Stimulated activated CD8-positive, alpha-beta memory T cell treated with anti-CD3 and anti-CD28 coated beads, Interleukin-15, amount 100 ng/mL, for 24 hours (primary cell): ENCODE data around the gene WDR70.
"Not testable (repeated sequence)": the region's sequence is repeated elsewhere in the genome, so short reads cannot be mapped to it uniquely, and the experiment has no call there.

ENCODE experiments used
- DNase-seq: peaks from one replicate; pipeline ENCODE4 v3.0.0-alpha.2; 2020; ENCODE audit warnings: low read depth

WDR70 gene

GRCh38 chr5:37688925-37689324 lies 309.8 kb downstream of the WDR70 start:
- DNase-seq: not testable (repeated sequence)

GRCh38 chr5:37694333-37694732 lies 315.2 kb downstream of the WDR70 start:
- DNase-seq: not testable (repeated sequence)

- no peak for DNase-seq
Measured at GRCh38 chr5:37694867-37695266, 315.7 kb downstream of the WDR70 start.

GRCh38 chr5:37695647-37696046 lies 316.5 kb downstream of the WDR70 start:
- DNase-seq: no peak

GRCh38 chr5:37696190-37697021 lies 317.3 kb downstream of the WDR70 start:
- DNase-seq: no peak

- DNase-seq: no peak
Measured at GRCh38 chr5:37701868-37702267, 322.8 kb downstream of the WDR70 start.

- no peak for DNase-seq
Measured at GRCh38 chr5:37703841-37704241, 324.7 kb downstream of the WDR70 start.

GRCh38 chr5:37704406-37704805 lies 325.3 kb downstream of the WDR70 start:
- no peak for DNase-seq

- no peak for DNase-seq
Measured at GRCh38 chr5:37709020-37709419, 329.9 kb downstream of the WDR70 start.

GRCh38 chr5:37710965-37711364 lies 331.8 kb downstream of the WDR70 start:
- no peak for DNase-seq

GRCh38 chr5:37712750-37713149 lies 333.6 kb downstream of the WDR70 start:
- no peak for DNase-seq

- no peak for DNase-seq
Measured at GRCh38 chr5:37714756-37715155, 335.6 kb downstream of the WDR70 start.

GRCh38 chr5:37715361-37715760 lies 336.2 kb downstream of the WDR70 start:
- no peak for DNase-seq

GRCh38 chr5:37715992-37716391 lies 336.9 kb downstream of the WDR70 start:
- DNase-seq: no peak

- no peak for DNase-seq
Measured at GRCh38 chr5:37716405-37716804, 337.3 kb downstream of the WDR70 start.

- DNase-seq: no peak
Measured at GRCh38 chr5:37717276-37717612, 338.1 kb downstream of the WDR70 start.

GRCh38 chr5:37717613-37718431 lies 338.7 kb downstream of the WDR70 start:
- no peak for DNase-seq

GRCh38 chr5:37720550-37720952 lies 341.4 kb downstream of the WDR70 start:
- DNase-seq: no peak

GRCh38 chr5:37721447-37721871 lies 342.3 kb downstream of the WDR70 start:
- DNase-seq: no peak

GRCh38 chr5:37722236-37723161 lies 343.4 kb downstream of the WDR70 start:
- no peak for DNase-seq

GRCh38 chr5:37723162-37723961 lies 344.2 kb downstream of the WDR70 start:
- no peak for DNase-seq
